ENCODE data around the gene SPIC. TPM values are rescaled to one million over a fixed set of nuclear protein-coding genes. Genes with fewer than 3 reads are reported as not detected.

SPIC gene
- total RNA-seq, 2 donors from 2014 or later = not detected

GRCh38 chr12:101485021-101485420 is 9.9 kb downstream of the SPIC start:
- DNase-seq (no peak), ATAC-seq (no peak)
- H3K27me3 ChIP-seq = no peaks in the 10 kb centered on the region
- TF ChIP-seq POLR2A (IDR thresholded peaks at IDR 0.05) (no peak), CTCF (IDR thresholded peaks at IDR 0.05) (no peak)
- no peaks in the 10 kb centered on the region for H3K9me3 ChIP-seq
- H3K4me1 ChIP-seq = no peaks in the 10 kb centered on the region
- H3K4me3 ChIP-seq = no peak overlapping the region
- no peak overlapping the region for H3K27ac ChIP-seq
- intact Hi-C loops (cut with DNase I) = no loop called here
- H3K36me3 ChIP-seq (replicated peaks in 1 of 2; ENCODE audit: insufficient read depth in 1 of 2, low read depth in 2 of 2) = no peaks in the 10 kb centered on the region

GRCh38 chr12:101488469-101488868 is 13.3 kb downstream of the SPIC start:
- Histone ChIP-seq H3K27ac (no peak overlapping the region), H3K9me3 (no peaks in the 10 kb centered on the region), H3K4me1 (no peaks in the 10 kb centered on the region), H3K36me3 (replicated peaks in 1 of 2; ENCODE audit: insufficient read depth in 1 of 2, low read depth in 2 of 2) (no peaks in the 10 kb centered on the region), H3K4me3 (no peak overlapping the region), H3K27me3 (no peaks in the 10 kb centered on the region)
- TF ChIP-seq POLR2A (IDR thresholded peaks at IDR 0.05) = no peak
- TF ChIP-seq CTCF (IDR thresholded peaks at IDR 0.05) = no peak
- intact Hi-C loops (cut with DNase I) = no loop called here
- ATAC-seq (no peak), DNase-seq (no peak)
- 30 to 42% methylated on average over 2 of the region's 2 CpGs for WGBS, 2 donors

- Histone ChIP-seq H3K27ac (no peak overlapping the region), H3K36me3 (replicated peaks in 1 of 2; ENCODE audit: insufficient read depth in 1 of 2, low read depth in 2 of 2) (no peaks in the 10 kb centered on the region), H3K9me3 (no peaks in the 10 kb centered on the region), H3K27me3 (no peaks in the 10 kb centered on the region), H3K4me3 (no peak overlapping the region), H3K4me1 (no peaks in the 10 kb centered on the region)
- ATAC-seq (peak; percentile 64), DNase-seq (peak; percentile 43 to 61 (median 58))
- intact Hi-C loops (cut with DNase I) = loop anchor here (5.0 kb wide), 1 partner anchor 342 kb away; the partner anchor contains the start of gene GNPTAB
- whole genome bisulfite sequencing, 2 donors = 1 to 7% methylated on average over 3 of the region's 3 CpGs
- TF ChIP-seq CTCF (IDR thresholded peaks at IDR 0.05) (peak; percentile 33 to 78 (median 62)), POLR2A (IDR thresholded peaks at IDR 0.05) (no peak)
Measured at GRCh38 chr12:101490286-101490920, 15.3 kb downstream of the SPIC start.

- H3K4me1 ChIP-seq = no peaks in the 10 kb centered on the region
- DNase-seq (peak in 1 of 4 donors; percentile 13), ATAC-seq (no peak)
- no peak overlapping the region for H3K4me3 ChIP-seq
- H3K27me3 ChIP-seq = no peaks in the 10 kb centered on the region
- TF ChIP-seq POLR2A (IDR thresholded peaks at IDR 0.05) (no peak), CTCF (IDR thresholded peaks at IDR 0.05) (no peak)
- intact Hi-C loops (cut with DNase I) = loop anchor here (5.0 kb wide), 1 partner anchor 341 kb away; the partner anchor contains the start of gene GNPTAB
- no peaks in the 10 kb centered on the region for H3K9me3 ChIP-seq
- no peaks in the 10 kb centered on the region for H3K36me3 ChIP-seq (replicated peaks in 1 of 2; ENCODE audit: insufficient read depth in 1 of 2, low read depth in 2 of 2)
- no peak overlapping the region for H3K27ac ChIP-seq
- 87 to 100% methylated on average over 1 of the region's 1 CpG for WGBS, 2 donors
Measured at GRCh38 chr12:101491329-101491728, 16.2 kb downstream of the SPIC start.

- intact Hi-C loops (cut with DNase I) = loop anchor here (5.0 kb wide), 1 partner anchor 339 kb away; the partner anchor contains the start of gene GNPTAB
- no peak for ATAC-seq
- no peak for TF ChIP-seq POLR2A (IDR thresholded peaks at IDR 0.05)
- TF ChIP-seq CTCF (IDR thresholded peaks at IDR 0.05) = no peak
- DNase-seq = no peak
- Histone ChIP-seq H3K9me3 (no peaks in the 10 kb centered on the region), H3K36me3 (replicated peaks in 1 of 2; ENCODE audit: insufficient read depth in 1 of 2, low read depth in 2 of 2) (no peaks in the 10 kb centered on the region), H3K4me1 (no peaks in the 10 kb centered on the region), H3K4me3 (no peak overlapping the region), H3K27me3 (no peaks in the 10 kb centered on the region), H3K27ac (no peak overlapping the region)
- 58 to 78% methylated on average over 1 of the region's 1 CpG for WGBS, 2 donors
Measured at GRCh38 chr12:101493556-101493955, 18.4 kb downstream of the SPIC start.

All from body of pancreas (tissue), 4 donors.